T-cell (primary cell): Measurements from ENCODE around the gene TMEM170B. TPM values are rescaled to one million over a fixed set of nuclear protein-coding genes. Genes with fewer than 3 reads are reported as not detected.
A peak's percentile ranks its signal among the peaks of the same experiment; 100 is the strongest.

Experiments used
- ATAC-seq, 4 experiments: fragments of 200-7000 bp in 3 of 4; fragments of 150-1000 bp in 1 of 4; cut with Tn5 transposase; replicated peaks in 1 of 4; 1 replicate in 3 of 4; 2 replicates in 1 of 4; pipeline ENCODE4 v1.10.0; 2021; ENCODE audit warnings: moderate library complexity in 3 of 4, mild to moderate bottlenecking in 2 of 4, moderate number of reproducible peaks in 1 of 4
- CTCF ChIA-PET, 2 donors: fragments of 300-600 bp; sonication (Branson Sonifier 250); formaldehyde crosslinking; loops; one replicate each; lab custom pipeline; 2022; ENCODE audit warnings: antibody characterized with exemption in 2 of 2; lab: Charles Lee
- POLR2A ChIA-PET, 2 donors: fragments of 300-600 bp; sonication (Branson Sonifier 250); formaldehyde crosslinking; loops; one replicate each; lab custom pipeline; 2022; ENCODE audit warnings: antibody characterized with exemption in 2 of 2; lab: Charles Lee
- DNase-seq, 35 experiments: peaks; one replicate each; pipeline versions ENCODE4 v3.0.0 to v3.0.0-alpha.2; 2013 to 2023
- H3K27ac ChIP-seq: one replicate; pipeline ENCODE4 v1.5.1; 2013; ENCODE audit warnings: low read length
- H3K27me3 ChIP-seq, 2 experiments: replicated peaks in 1 of 2; 1 replicate in 1 of 2; 2 replicates in 1 of 2; pipeline versions ENCODE4 v1.6.1 to v1.7.0; 2013; ENCODE audit warnings: low read length in 1 of 2, mixed read lengths in 1 of 2; ENCODE audit not compliant: control insufficient read depth in 2 of 2, insufficient read depth in 2 of 2; ENCODE audit errors: extremely low read depth in 1 of 2
- H3K36me3 ChIP-seq, 2 donors: 1 replicate in 1 of 2; 2 replicates in 1 of 2; pipeline versions ENCODE4 v1.6.1 to v1.7.0; 2013; ENCODE audit warnings: low read length in 1 of 2; ENCODE audit not compliant: control insufficient read depth in 2 of 2, insufficient read depth in 1 of 2; ENCODE audit errors: extremely low read depth in 1 of 2
- H3K4me1 ChIP-seq, 2 experiments: 1 replicate in 1 of 2; 2 replicates in 1 of 2; pipeline versions ENCODE4 v1.6.1 to v1.7.0; 2013; ENCODE audit warnings: low read length in 2 of 2, mixed read lengths in 1 of 2; ENCODE audit not compliant: insufficient read depth in 2 of 2, control insufficient read depth in 1 of 2; ENCODE audit errors: extremely low read depth in 1 of 2
- H3K4me3 ChIP-seq, 2 donors: 1 replicate in 1 of 2; 2 replicates in 1 of 2; pipeline versions ENCODE4 v1.5.1 to v1.7.0; 2013; ENCODE audit warnings: mild to moderate bottlenecking in 2 of 2, low read length in 1 of 2, moderate library complexity in 1 of 2; ENCODE audit not compliant: control insufficient read depth in 1 of 2; ENCODE audit errors: extremely low read depth in 1 of 2
- H3K9me3 ChIP-seq: 2 replicates; pipeline ENCODE4 v1.7.0; 2013
- H3K27ac Mint-ChIP-seq, 2 donors: one replicate each; pipeline ENCODE4 v1.8.0; 2020 to 2021; ENCODE audit warnings: mild to moderate bottlenecking in 2 of 2, mixed read lengths in 2 of 2
- H3K27me3 Mint-ChIP-seq, 2 donors: one replicate each; pipeline ENCODE4 v1.8.0; 2021 to 2022; ENCODE audit warnings: mixed read lengths in 2 of 2
- H3K36me3 Mint-ChIP-seq: one replicate; pipeline ENCODE4 v1.8.0; 2021; ENCODE audit warnings: mixed read lengths
- H3K4me1 Mint-ChIP-seq, 3 donors: one replicate each; pipeline ENCODE4 v1.8.0; 2020 to 2022; ENCODE audit warnings: mixed read lengths in 3 of 3, mild to moderate bottlenecking in 1 of 3
- H3K4me3 Mint-ChIP-seq, 3 donors: one replicate each; pipeline ENCODE4 v1.8.0; 2020 to 2022; ENCODE audit warnings: mild to moderate bottlenecking in 3 of 3, mixed read lengths in 3 of 3, moderate library complexity in 3 of 3
- H3K9me3 Mint-ChIP-seq, 3 donors: one replicate each; pipeline ENCODE4 v1.8.0; 2020 to 2022; ENCODE audit warnings: mixed read lengths in 3 of 3
- WGBS: methylation state at CpG from one replicate; pipeline ENCODE4 v1.1.5; 2013; ENCODE audit warnings: missing lambda C conversion rate; ENCODE audit not compliant: insufficient coverage; 5-methylcytosine and 5-hydroxymethylcytosine counted together
- total RNA-seq, 35 experiments: library from RNA in 6 of 35; stranded (reverse) in 6 of 35; fragments of 120-200 nt in 1 of 35; gene quantifications; one replicate each; pipeline versions ENCODE4 v1.2.1 to v1.2.4 and lab custom pipeline; 2013 to 2026

The TMEM170B gene
- total RNA-seq, 5 donors from 2014 or later (not counting 1 experiment from before 2014, with no cell fraction given) = 1.4 to 2.4 (median 1.9) TPM

DNA sequence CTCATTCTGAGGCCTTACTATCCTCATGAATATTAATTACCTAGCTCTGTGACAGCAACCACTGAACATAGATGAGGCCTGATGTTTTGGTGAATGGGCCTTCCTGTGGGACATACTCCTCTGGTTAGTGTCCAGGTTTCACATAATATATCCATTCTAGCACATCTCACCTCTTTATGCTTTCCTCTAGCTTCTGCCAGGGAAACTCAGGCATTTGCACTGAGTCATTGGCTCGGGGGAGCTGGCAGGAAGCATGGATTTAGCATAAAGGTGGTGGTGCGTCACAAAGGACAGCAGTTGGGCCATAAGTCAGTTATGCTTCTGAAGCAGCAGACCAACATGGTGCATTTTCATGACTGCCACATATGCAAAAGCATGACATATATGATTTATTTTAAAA lies 37.5 kb upstream of the TMEM170B start:
- Histone ChIP-seq H3K27me3 (no peaks in the 10 kb centered on the region), H3K4me3 (no peak overlapping the region), H3K9me3 (no peaks in the 10 kb centered on the region), H3K36me3 (no peaks in the 10 kb centered on the region), H3K27ac (no peak overlapping the region), H3K4me1 (no peaks in the 10 kb centered on the region)
- no peak for ATAC-seq
- Mint-ChIP-seq H3K4me3 (no peak overlapping the region), H3K4me1 (peaks cover 0 to 4% (median 3%) of the 10 kb centered on the region in 3 donors), H3K27me3 (peaks cover 0 to 2% of the 10 kb centered on the region in 2 donors), H3K27ac (no peak overlapping the region), H3K36me3 (no peaks in the 10 kb centered on the region), H3K9me3 (peaks cover 0 to 4% (median 2%) of the 10 kb centered on the region in 3 donors)
- 100% methylated on average over 2 of the region's 2 CpGs for WGBS
- ChIA-PET CTCF (interaction anchor here in 1 of 2 donors (1.2 kb wide), 1 partner anchor 328 kb away, joined by 5 read pairs; no protein-coding TSS in a partner anchor), POLR2A (no interaction called here)
- no peak for DNase-seq

DNA sequence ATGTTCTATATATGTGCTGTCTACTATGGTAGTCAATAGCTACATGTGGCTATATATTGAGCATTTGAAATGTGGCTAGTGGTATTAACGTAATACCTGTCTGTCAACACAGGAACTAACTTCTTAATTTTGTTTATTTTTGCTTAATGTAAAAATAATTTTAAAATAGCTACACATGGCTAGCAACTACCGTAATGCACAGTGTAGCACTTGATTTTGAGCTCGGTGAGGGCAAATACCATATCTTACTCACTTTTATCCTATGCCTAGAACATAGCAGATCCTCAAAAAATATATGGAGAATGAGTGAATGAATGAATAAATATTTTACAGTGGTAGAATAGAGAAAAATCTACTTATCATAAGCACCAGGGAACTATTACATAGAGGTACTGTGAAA lies 28.1 kb upstream of the TMEM170B start:
- Mint-ChIP-seq H3K27ac (no peak overlapping the region), H3K9me3 (no peaks in the 10 kb centered on the region), H3K4me1 (no peaks in the 10 kb centered on the region), H3K4me3 (no peak overlapping the region), H3K36me3 (no peaks in the 10 kb centered on the region), H3K27me3 (peaks cover 16 to 20% of the 10 kb centered on the region in 2 donors)
- ChIA-PET CTCF (no interaction called here), POLR2A (interaction anchor here in 1 of 2 donors (0.7 kb wide), 1 partner anchor 1107 kb away, joined by 3 read pairs; no protein-coding TSS in a partner anchor)
- peaks cover 0 to 4% of the 10 kb centered on the region in 2 experiments for H3K27me3 ChIP-seq
- H3K27ac ChIP-seq = no peak overlapping the region
- ATAC-seq = no peak
- no peak for DNase-seq
- no CpG with 5 or more reads among the region's 3 CpGs for WGBS
- H3K4me1 ChIP-seq = no peaks in the 10 kb centered on the region
- H3K36me3 ChIP-seq = no peaks in the 10 kb centered on the region
- H3K9me3 ChIP-seq = no peaks in the 10 kb centered on the region
- no peak overlapping the region for H3K4me3 ChIP-seq

DNA sequence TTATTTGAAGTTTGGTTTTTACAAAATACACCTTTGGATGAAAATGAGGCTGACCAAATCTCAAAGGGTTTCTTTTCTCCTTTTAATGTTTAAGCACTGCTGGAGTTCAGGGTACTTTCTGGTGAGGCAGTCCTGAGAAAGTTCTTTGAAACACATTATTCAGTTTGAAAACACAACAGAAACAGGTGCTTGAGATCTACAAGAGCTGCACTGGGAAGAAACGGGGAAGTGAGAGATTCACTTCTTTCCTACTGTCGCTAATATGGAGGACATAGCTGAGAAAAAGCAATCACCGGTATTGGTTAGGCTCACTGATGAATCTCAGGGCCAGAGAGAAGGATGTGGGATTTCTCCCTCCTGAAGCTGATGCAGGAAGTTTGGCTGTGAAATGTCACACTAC lies 22.9 kb upstream of the TMEM170B start:
- Histone ChIP-seq H3K9me3 (peaks cover 3% of the 10 kb centered on the region), H3K4me1 (no peaks in the 10 kb centered on the region), H3K36me3 (no peaks in the 10 kb centered on the region), H3K4me3 (no peak overlapping the region), H3K27ac (no peak overlapping the region), H3K27me3 (peaks cover 0 to 4% of the 10 kb centered on the region in 2 experiments)
- ATAC-seq (no peak), DNase-seq (no peak)
- H3K27me3 Mint-ChIP-seq = peaks cover 17 to 24% of the 10 kb centered on the region in 2 donors
- ChIA-PET POLR2A (interaction anchor here in 1 of 2 donors (1.0 kb wide), 1 partner anchor 16 kb away, joined by 3 read pairs; no protein-coding TSS in a partner anchor), CTCF (interaction anchor here in 1 of 2 donors (0.6 kb wide), 1 partner anchor 19 kb away, joined by 5 read pairs; no protein-coding TSS in a partner anchor)
- H3K36me3 Mint-ChIP-seq = no peaks in the 10 kb centered on the region
- 71% methylated on average over 2 of the region's 3 CpGs for WGBS
- no peak overlapping the region for H3K27ac Mint-ChIP-seq
- peaks cover 0 to 6% (median 4%) of the 10 kb centered on the region in 3 donors for H3K9me3 Mint-ChIP-seq
- H3K4me3 Mint-ChIP-seq = no peak overlapping the region
- peaks cover 0 to 4% (median 0%) of the 10 kb centered on the region in 3 donors for H3K4me1 Mint-ChIP-seq

DNA sequence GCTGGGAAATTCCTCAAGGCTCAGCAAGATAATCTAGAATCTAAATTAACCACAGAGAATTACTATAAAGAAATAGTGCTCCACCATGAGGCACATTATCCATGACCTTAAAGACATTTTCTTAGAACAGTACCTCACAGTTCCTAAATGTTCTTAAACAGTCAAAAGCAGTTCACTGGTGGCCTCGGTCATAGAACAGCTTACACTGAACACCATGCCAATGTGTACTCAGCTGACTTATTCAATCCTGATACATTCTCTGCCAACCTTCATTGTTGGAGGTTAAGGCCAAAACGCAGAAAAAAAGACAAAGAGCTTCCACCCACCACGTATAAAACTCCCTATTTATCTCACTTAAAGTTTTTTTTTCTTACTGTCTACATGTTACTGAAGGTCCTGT lies 21.8 kb upstream of the TMEM170B start:
- Histone ChIP-seq H3K9me3 (peaks cover 3% of the 10 kb centered on the region), H3K4me1 (no peaks in the 10 kb centered on the region), H3K27me3 (peaks cover 0 to 4% of the 10 kb centered on the region in 2 experiments), H3K36me3 (no peaks in the 10 kb centered on the region), H3K4me3 (no peak overlapping the region), H3K27ac (no peak overlapping the region)
- Mint-ChIP-seq H3K27ac (no peak overlapping the region), H3K27me3 (peaks cover 13 to 23% of the 10 kb centered on the region in 2 donors), H3K4me3 (no peak overlapping the region), H3K36me3 (no peaks in the 10 kb centered on the region), H3K9me3 (peaks cover 0 to 6% (median 4%) of the 10 kb centered on the region in 3 donors), H3K4me1 (peaks cover 0 to 4% (median 0%) of the 10 kb centered on the region in 3 donors)
- ATAC-seq (no peak), DNase-seq (no peak)
- WGBS = 88% methylated on average over 1 of the region's 3 CpGs
- POLR2A ChIA-PET = no interaction called here
- CTCF ChIA-PET = interaction anchor here in 1 of 2 donors (0.8 kb wide), 1 partner anchor 19 kb away, joined by 4 read pairs; no protein-coding TSS in a partner anchor

DNA sequence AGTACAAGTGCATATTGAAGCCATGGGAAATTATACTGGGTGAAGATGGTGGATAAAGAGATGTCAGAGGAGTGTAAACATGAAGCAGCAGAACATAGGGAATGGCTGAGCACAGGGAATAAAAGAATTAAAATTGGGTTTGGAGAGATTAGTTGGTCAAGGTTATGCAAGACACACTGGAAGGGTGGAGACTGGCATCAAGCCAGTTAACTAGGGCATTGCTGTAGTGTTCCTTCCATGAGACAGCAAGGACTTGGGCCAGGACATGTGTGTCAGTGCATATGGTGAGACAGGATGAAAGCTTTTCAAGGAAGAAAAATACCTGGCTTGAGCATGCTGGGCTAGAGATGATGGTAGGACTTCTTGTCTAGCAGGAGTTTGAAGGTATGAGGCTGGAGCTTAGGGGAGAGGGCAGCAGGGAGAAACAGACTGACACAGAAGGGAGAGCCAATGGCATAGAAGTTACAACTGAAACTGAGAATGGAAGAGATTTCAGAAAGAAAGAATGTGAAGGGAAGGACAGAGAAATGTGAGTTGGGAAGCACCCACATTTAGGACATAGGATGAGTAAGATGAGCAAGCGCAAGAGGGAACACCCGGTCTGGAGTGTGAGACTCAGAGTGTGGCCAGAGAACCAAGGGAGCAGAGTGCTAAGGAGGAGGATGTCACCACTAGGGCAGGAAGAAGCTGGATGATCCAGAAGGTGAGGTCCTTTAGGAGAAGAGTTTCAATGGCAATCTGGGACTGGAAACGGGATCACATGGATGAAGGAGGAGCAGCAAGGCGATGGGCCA lies 14.5 kb upstream of the TMEM170B start:
- no peak for ATAC-seq
- no peak overlapping the region for H3K27ac ChIP-seq
- H3K4me1 ChIP-seq = no peaks in the 10 kb centered on the region
- H3K9me3 ChIP-seq = peaks cover 3% of the 10 kb centered on the region
- POLR2A ChIA-PET = no interaction called here
- Mint-ChIP-seq H3K36me3 (no peaks in the 10 kb centered on the region), H3K4me3 (no peak overlapping the region), H3K27me3 (peaks cover 4 to 5% of the 10 kb centered on the region in 2 donors), H3K9me3 (peaks cover 0 to 4% (median 3%) of the 10 kb centered on the region in 3 donors), H3K27ac (no peak overlapping the region), H3K4me1 (peaks cover 0 to 4% (median 0%) of the 10 kb centered on the region in 3 donors)
- H3K27me3 ChIP-seq = no peaks in the 10 kb centered on the region
- no peak overlapping the region for H3K4me3 ChIP-seq
- no peak for DNase-seq
- CTCF ChIA-PET = no interaction called here
- WGBS = 100% methylated on average over 3 of the region's 4 CpGs
- H3K36me3 ChIP-seq = no peaks in the 10 kb centered on the region

DNA sequence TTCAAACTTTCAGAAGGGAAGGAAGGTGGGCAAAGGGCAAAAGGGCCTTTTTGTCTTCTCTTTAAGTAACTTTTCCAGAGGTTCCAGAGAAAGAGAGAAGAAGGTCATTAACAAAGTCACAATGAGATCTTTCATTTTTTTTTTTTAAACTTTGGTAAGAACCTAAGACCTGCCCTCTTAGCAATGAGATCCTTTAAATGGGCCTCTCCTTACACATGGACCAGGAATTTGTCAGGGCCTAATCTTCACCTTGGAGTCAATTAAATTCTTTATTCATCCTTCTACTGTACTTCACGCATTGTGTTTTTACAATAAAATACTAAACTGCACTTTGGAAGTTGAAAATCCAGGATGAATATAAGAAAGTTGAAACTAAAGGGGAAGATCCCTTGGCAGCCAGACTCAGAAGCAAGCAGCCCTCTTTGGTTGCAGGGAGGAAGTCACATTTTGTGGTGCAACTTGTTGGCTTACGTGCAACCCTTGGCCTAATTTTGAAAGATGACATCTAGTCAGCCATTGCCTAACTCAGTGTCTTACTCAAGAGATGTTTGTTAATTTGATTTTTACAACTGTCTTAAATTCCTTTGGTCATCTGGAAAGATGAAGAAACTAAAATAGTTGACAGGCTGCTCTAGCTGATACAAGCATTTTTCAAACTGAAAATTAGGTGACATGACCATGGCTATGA lies 11.9 kb upstream of the TMEM170B start:
- Histone ChIP-seq H3K4me1 (no peaks in the 10 kb centered on the region), H3K27me3 (no peaks in the 10 kb centered on the region), H3K9me3 (no peaks in the 10 kb centered on the region), H3K4me3 (no peak overlapping the region), H3K27ac (no peak overlapping the region), H3K36me3 (no peaks in the 10 kb centered on the region)
- Mint-ChIP-seq H3K27me3 (peaks cover 11 to 16% of the 10 kb centered on the region in 2 donors), H3K36me3 (no peaks in the 10 kb centered on the region), H3K4me1 (no peaks in the 10 kb centered on the region), H3K9me3 (no peaks in the 10 kb centered on the region), H3K4me3 (no peak overlapping the region), H3K27ac (no peak overlapping the region)
- 40% methylated on average over 1 of the region's 2 CpGs for WGBS
- CTCF ChIA-PET = no interaction called here
- no peak for ATAC-seq
- POLR2A ChIA-PET = no interaction called here
- peak in 2 of 35 experiments; percentile 4 to 20 for DNase-seq
